Measurements from ENCODE around the gene GHR. TPM values are rescaled to one million over a fixed set of nuclear protein-coding genes. Genes with fewer than 3 reads are reported as not detected.

The GHR gene
- total RNA-seq, 1 donor from 2014 or later = 0.61 TPM

DNA sequence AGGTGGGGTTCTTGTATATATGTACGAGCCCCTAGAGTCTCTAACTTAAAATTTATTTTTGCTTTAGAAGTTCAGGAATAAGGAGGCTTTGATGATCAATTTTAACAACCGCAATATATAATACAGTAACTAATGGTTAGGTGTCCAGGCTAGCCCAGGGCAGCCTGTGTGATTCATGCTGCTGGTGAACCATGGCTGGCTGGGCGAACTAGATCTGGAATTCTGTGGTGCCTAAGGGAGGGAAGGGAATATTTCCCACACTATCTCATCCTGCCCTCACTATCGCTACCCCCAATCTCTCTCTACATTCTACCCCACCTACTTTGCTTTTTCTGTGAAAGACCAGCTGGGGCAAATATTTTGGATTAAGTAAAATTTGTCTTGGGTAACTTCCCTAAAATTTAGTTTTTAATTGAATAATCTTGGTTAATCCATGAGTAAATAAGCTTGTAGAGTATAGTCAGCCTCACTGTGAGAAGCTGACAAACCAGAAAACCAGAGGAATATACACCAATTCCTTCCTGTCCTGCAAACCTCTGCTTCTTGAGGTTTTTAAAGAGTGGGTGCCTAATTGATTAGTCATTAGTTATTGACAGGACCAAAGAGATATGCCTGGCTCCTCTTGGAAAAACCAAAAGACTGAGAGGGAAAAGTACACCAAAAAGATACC lies 218.2 kb downstream of the GHR start:
- H3K27me3 Mint-ChIP-seq (ENCODE audit: low read depth) = peaks cover 8% of the 10 kb centered on the region
- H3K36me3 Mint-ChIP-seq (ENCODE audit: low read depth) = no peaks in the 10 kb centered on the region
- H3K9me3 Mint-ChIP-seq = no peaks in the 10 kb centered on the region
- H3K4me1 Mint-ChIP-seq = no peaks in the 10 kb centered on the region
- no peak overlapping the region for H3K4me3 Mint-ChIP-seq
- no peak overlapping the region for H3K27ac Mint-ChIP-seq (ENCODE audit: unreplicated experiment)
- TF ChIP-seq, protein P1, sequence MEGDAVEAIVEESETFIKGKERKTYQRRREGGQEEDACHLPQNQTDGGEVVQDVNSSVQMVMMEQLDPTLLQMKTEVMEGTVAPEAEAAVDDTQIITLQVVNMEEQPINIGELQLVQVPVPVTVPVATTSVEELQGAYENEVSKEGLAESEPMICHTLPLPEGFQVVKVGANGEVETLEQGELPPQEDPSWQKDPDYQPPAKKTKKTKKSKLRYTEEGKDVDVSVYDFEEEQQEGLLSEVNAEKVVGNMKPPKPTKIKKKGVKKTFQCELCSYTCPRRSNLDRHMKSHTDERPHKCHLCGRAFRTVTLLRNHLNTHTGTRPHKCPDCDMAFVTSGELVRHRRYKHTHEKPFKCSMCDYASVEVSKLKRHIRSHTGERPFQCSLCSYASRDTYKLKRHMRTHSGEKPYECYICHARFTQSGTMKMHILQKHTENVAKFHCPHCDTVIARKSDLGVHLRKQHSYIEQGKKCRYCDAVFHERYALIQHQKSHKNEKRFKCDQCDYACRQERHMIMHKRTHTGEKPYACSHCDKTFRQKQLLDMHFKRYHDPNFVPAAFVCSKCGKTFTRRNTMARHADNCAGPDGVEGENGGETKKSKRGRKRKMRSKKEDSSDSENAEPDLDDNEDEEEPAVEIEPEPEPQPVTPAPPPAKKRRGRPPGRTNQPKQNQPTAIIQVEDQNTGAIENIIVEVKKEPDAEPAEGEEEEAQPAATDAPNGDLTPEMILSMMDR (conservative IDR thresholded peaks at IDR 0.05) = no peak
- DNase-seq (ENCODE audit: low read depth, low spot score) = no peak

DNA sequence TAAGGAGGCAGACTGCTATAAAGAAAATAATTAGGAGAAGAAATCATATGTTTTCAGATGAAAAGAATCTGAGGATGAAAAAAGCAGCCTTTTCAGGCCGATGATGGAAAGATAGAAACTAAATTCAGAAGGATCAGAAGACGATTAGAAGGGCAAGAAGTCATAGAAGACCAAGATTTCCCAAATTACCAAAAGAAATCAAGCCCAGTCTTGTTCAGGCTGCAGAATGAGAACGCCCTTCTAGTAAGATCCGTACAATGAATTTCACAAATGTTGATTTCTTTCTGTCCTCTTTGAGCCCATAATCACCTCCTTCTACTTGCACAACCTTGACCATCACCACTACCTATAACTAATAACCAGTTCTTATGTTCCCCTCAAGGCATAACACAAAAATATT lies 218.8 kb downstream of the GHR start:
- no peak for DNase-seq (ENCODE audit: low read depth, low spot score)
- no peaks in the 10 kb centered on the region for H3K9me3 Mint-ChIP-seq
- H3K4me1 Mint-ChIP-seq = no peaks in the 10 kb centered on the region
- TF ChIP-seq, protein P1 (conservative IDR thresholded peaks at IDR 0.05) = no peak
- H3K36me3 Mint-ChIP-seq (ENCODE audit: low read depth) = no peaks in the 10 kb centered on the region
- no peak overlapping the region for H3K4me3 Mint-ChIP-seq
- peaks cover 8% of the 10 kb centered on the region for H3K27me3 Mint-ChIP-seq (ENCODE audit: low read depth)
- H3K27ac Mint-ChIP-seq (ENCODE audit: unreplicated experiment) = peak overlapping the region; percentile 72

DNA sequence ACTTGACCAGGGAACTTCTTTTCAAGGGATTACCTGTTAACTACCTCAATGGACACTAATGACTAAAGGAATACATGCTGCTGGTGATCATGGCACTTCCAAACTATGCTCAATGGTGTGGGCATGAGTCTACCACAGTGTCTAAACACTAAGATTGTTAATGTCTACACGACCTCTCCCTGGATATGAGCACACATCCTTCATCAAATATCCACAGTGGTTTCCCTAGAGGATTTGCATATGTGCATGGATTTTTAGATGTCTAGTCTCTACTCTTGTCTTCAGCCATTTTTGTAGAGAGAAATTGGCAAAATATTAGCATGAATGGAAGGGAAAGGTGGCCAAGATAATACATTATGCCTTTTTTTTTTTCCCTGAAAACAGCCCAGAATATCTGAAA lies 220.1 kb downstream of the GHR start:
- Mint-ChIP-seq H3K4me3 (no peak overlapping the region), H3K36me3 (ENCODE audit: low read depth) (no peaks in the 10 kb centered on the region), H3K9me3 (no peaks in the 10 kb centered on the region), H3K27ac (ENCODE audit: unreplicated experiment) (no peak overlapping the region), H3K27me3 (ENCODE audit: low read depth) (peaks cover 8% of the 10 kb centered on the region), H3K4me1 (no peaks in the 10 kb centered on the region)
- no peak for DNase-seq (ENCODE audit: low read depth, low spot score)
- TF ChIP-seq, protein P1 (conservative IDR thresholded peaks at IDR 0.05) = no peak

DNA sequence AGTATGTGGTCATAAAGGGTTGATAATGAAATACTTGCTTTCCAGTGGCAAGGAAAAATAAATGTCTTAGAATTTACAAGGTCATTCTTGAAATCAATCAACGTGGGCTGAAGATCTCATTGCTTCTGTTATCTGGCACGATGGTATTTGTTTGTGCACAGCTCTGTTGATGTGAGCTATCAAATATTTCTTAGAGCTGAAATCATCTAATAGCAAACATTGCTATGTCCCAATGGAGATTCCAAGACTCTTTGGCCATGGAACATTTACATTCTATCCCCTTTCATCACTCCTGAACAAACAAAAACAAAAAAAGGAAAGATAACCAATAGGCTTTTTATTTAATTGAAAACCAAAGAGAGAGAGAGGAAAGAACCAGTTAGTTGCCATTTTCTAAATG lies 221.9 kb downstream of the GHR start:
- Mint-ChIP-seq H3K36me3 (ENCODE audit: low read depth) (no peaks in the 10 kb centered on the region), H3K4me1 (no peaks in the 10 kb centered on the region), H3K27me3 (ENCODE audit: low read depth) (peaks cover 8% of the 10 kb centered on the region), H3K4me3 (no peak overlapping the region), H3K9me3 (no peaks in the 10 kb centered on the region), H3K27ac (ENCODE audit: unreplicated experiment) (no peak overlapping the region)
- DNase-seq (ENCODE audit: low read depth, low spot score) = no peak
- TF ChIP-seq, protein P1 (conservative IDR thresholded peaks at IDR 0.05) = no peak

DNA sequence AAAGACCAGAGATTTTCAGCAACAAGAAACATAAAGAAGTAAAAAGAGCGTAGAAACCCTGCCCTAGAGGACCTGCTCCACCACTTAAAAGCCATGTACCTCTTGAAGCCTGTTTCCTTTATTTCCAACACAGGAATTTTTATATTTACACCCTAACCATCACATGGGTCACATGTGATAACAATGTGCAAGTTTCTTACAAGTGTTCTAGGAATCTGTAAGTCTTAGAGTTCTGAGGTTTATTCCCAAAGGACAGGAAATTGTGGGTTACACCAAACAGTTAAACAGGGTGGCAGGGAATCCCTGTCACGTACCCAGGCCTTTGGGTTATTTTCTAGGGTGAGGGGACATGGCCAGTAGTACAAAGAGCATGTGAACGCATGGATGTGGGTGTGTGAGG lies 224.8 kb downstream of the GHR start:
- TF ChIP-seq, protein P1 (conservative IDR thresholded peaks at IDR 0.05) = no peak
- no peak overlapping the region for H3K4me3 Mint-ChIP-seq
- DNase-seq (ENCODE audit: low read depth, low spot score) = no peak
- no peaks in the 10 kb centered on the region for H3K4me1 Mint-ChIP-seq
- H3K9me3 Mint-ChIP-seq = no peaks in the 10 kb centered on the region
- H3K36me3 Mint-ChIP-seq (ENCODE audit: low read depth) = no peaks in the 10 kb centered on the region
- H3K27ac Mint-ChIP-seq (ENCODE audit: unreplicated experiment) = no peak overlapping the region
- H3K27me3 Mint-ChIP-seq (ENCODE audit: low read depth) = peaks cover 6% of the 10 kb centered on the region

All from neural crest cell (in vitro differentiated cells).